HUES48 (cell line): ENCODE measurements around the gene HRC.

ENCODE experiments used
- H3K27ac ChIP-seq: one replicate; pipeline ENCODE4 v1.7.0; 2013; ENCODE audit warnings: low read depth, low read length, inconsistent platforms
- H3K27me3 ChIP-seq: 2 replicates; pipeline ENCODE4 v1.6.1; 2013; ENCODE audit warnings: mild to moderate bottlenecking, low read length; ENCODE audit not compliant: control insufficient read depth, insufficient read depth
- H3K36me3 ChIP-seq: 2 replicates; pipeline ENCODE4 v1.6.1; 2013; ENCODE audit warnings: low read length; ENCODE audit not compliant: control insufficient read depth, insufficient read depth
- H3K4me1 ChIP-seq: 2 replicates; pipeline ENCODE4 v1.6.1; 2013; ENCODE audit warnings: mild to moderate bottlenecking, low read length; ENCODE audit not compliant: control insufficient read depth, insufficient read depth
- H3K4me3 ChIP-seq: 2 replicates; pipeline ENCODE4 v1.5.1; 2013; ENCODE audit warnings: mild to moderate bottlenecking, low read depth, low read length
- H3K9ac ChIP-seq: 2 replicates; pipeline ENCODE4 v1.6.1; 2013; ENCODE audit warnings: mild to moderate bottlenecking, low read depth, low read length, moderate library complexity
- H3K9me3 ChIP-seq: 2 replicates; pipeline ENCODE4 v1.6.1; 2013; ENCODE audit warnings: low read length; ENCODE audit not compliant: control insufficient read depth, insufficient read depth

Gene HRC

GRCh38 chr19:49120868-49121267, 34.3 kb downstream of the HRC start:
- Histone ChIP-seq H3K9ac (no peak overlapping the region), H3K4me1 (peaks cover 8% of the 10 kb centered on the region), H3K36me3 (no peaks in the 10 kb centered on the region), H3K27ac (no peak overlapping the region), H3K9me3 (no peaks in the 10 kb centered on the region), H3K4me3 (no peak overlapping the region), H3K27me3 (peaks cover 17% of the 10 kb centered on the region)

- H3K27me3 ChIP-seq, result peaks cover 17% of the 10 kb centered on the region
- peaks cover 8% of the 10 kb centered on the region for H3K4me1 ChIP-seq
- H3K27ac ChIP-seq, result no peak overlapping the region
- no peaks in the 10 kb centered on the region for H3K9me3 ChIP-seq
- peak overlapping the region; percentile 48; the same call in 1 of the 2 replicates for H3K4me3 ChIP-seq
- no peak overlapping the region for H3K9ac ChIP-seq
- H3K36me3 ChIP-seq, result no peaks in the 10 kb centered on the region
These were observed 34.9 kb downstream of the HRC start for GRCh38 chr19:49120325-49120683.

GRCh38 chr19:49119411-49120324, 35.5 kb downstream of the HRC start, which contains the start of gene PPFIA3:
Gene PPFIA3, plus strand, starts transcription at chr19:49119544. Its CDS starts 8,330 bp downstream, at chr19:49127874.
- H3K9ac ChIP-seq, result peak within 1 kb of the TSS; percentile 94
- peak within 1 kb of the TSS; percentile 94 for H3K4me3 ChIP-seq
- peaks cover 20% of the 10 kb centered on the region for H3K27me3 ChIP-seq
- H3K4me1 ChIP-seq, result peaks cover 8% of the 10 kb centered on the region
- H3K9me3 ChIP-seq, result no peaks in the 10 kb centered on the region
- H3K27ac ChIP-seq, result peak within 1 kb of the TSS; percentile 95
- H3K36me3 ChIP-seq, result no peaks in the 10 kb centered on the region

GRCh38 chr19:49118565-49119410, 36.4 kb downstream of the HRC start, which contains the start of gene C19orf73:
Gene C19orf73, minus strand, starts transcription at chr19:49119143. Its CDS starts 121 bp downstream, at chr19:49119022.
- Histone ChIP-seq H3K27me3 (peaks cover 20% of the 10 kb centered on the region), H3K4me3 (peak within 1 kb of the TSS; percentile 94), H3K9me3 (no peaks in the 10 kb centered on the region), H3K9ac (peak within 1 kb of the TSS; percentile 94), H3K27ac (peak within 1 kb of the TSS; percentile 95), H3K4me1 (peaks cover 8% of the 10 kb centered on the region), H3K36me3 (no peaks in the 10 kb centered on the region)

GRCh38 chr19:49117677-49118564, 37.3 kb downstream of the HRC start:
- peaks cover 8% of the 10 kb centered on the region for H3K4me1 ChIP-seq
- H3K9me3 ChIP-seq, result no peaks in the 10 kb centered on the region
- H3K36me3 ChIP-seq, result no peaks in the 10 kb centered on the region
- H3K9ac ChIP-seq, result peak overlapping the region; percentile 94; the same call in 1 of the 2 replicates
- H3K4me3 ChIP-seq, result peak overlapping the region; percentile 94
- peak overlapping the region; percentile 95 for H3K27ac ChIP-seq
- H3K27me3 ChIP-seq, result peaks cover 20% of the 10 kb centered on the region

GRCh38 chr19:49116544-49116943, 38.7 kb downstream of the HRC start:
- H3K27me3 ChIP-seq, result peaks cover 20% of the 10 kb centered on the region
- H3K36me3 ChIP-seq, result no peaks in the 10 kb centered on the region
- H3K9ac ChIP-seq, result no peak overlapping the region
- peaks cover 8% of the 10 kb centered on the region for H3K4me1 ChIP-seq
- H3K27ac ChIP-seq, result no peak overlapping the region
- no peak overlapping the region for H3K4me3 ChIP-seq
- H3K9me3 ChIP-seq, result no peaks in the 10 kb centered on the region

- Histone ChIP-seq H3K9me3 (no peaks in the 10 kb centered on the region), H3K4me1 (peaks cover 8% of the 10 kb centered on the region), H3K9ac (no peak overlapping the region), H3K36me3 (no peaks in the 10 kb centered on the region), H3K4me3 (peak overlapping the region; percentile 58), H3K27ac (peak overlapping the region; percentile 50), H3K27me3 (peaks cover 6% of the 10 kb centered on the region)
These were observed 40.4 kb downstream of the HRC start for GRCh38 chr19:49114630-49115363.

GRCh38 chr19:49113762-49114629, 41.2 kb downstream of the HRC start, which contains the start of gene LIN7B:
Gene LIN7B, plus strand, starts transcription at chr19:49114370. Its CDS starts 35 bp downstream, at chr19:49114405.
- Histone ChIP-seq H3K4me3 (peak within 1 kb of the TSS; percentile 58), H3K9me3 (no peaks in the 10 kb centered on the region), H3K27me3 (peaks cover 4% of the 10 kb centered on the region), H3K27ac (peak within 1 kb of the TSS; percentile 50), H3K36me3 (peaks cover 8% of the 10 kb centered on the region), H3K9ac (no peak within 1 kb of the TSS), H3K4me1 (peaks cover 8% of the 10 kb centered on the region)

- no peaks in the 10 kb centered on the region for H3K4me1 ChIP-seq
- H3K4me3 ChIP-seq, result no peak overlapping the region
- H3K27ac ChIP-seq, result no peak overlapping the region
- no peaks in the 10 kb centered on the region for H3K9me3 ChIP-seq
- no peak overlapping the region for H3K9ac ChIP-seq
- peaks cover 4% of the 10 kb centered on the region for H3K27me3 ChIP-seq
- peaks cover 33% of the 10 kb centered on the region for H3K36me3 ChIP-seq
These were observed 43.8 kb downstream of the HRC start for GRCh38 chr19:49111218-49111998.
